DND-41 (cell line): ENCODE results near the gene EIF2S1.

Source experiments
- CTCF ChIP-seq: IDR thresholded peaks from 2 replicates; pipeline ENCODE4 v1.5.1; 2012; ENCODE audit warnings: borderline replicate concordance, low read length, moderate library complexity, mild to moderate bottlenecking; ENCODE audit not compliant: poor library complexity, severe bottlenecking; ENCODE audit errors: extremely low read depth
- EZH2 ChIP-seq: IDR thresholded peaks from 3 replicates; pipeline ENCODE4 v1.6.1; 2012; ENCODE audit warnings: borderline replicate concordance, low read depth, mild to moderate bottlenecking, moderate library complexity, low read length, inconsistent platforms; ENCODE audit not compliant: severe bottlenecking

DNA sequence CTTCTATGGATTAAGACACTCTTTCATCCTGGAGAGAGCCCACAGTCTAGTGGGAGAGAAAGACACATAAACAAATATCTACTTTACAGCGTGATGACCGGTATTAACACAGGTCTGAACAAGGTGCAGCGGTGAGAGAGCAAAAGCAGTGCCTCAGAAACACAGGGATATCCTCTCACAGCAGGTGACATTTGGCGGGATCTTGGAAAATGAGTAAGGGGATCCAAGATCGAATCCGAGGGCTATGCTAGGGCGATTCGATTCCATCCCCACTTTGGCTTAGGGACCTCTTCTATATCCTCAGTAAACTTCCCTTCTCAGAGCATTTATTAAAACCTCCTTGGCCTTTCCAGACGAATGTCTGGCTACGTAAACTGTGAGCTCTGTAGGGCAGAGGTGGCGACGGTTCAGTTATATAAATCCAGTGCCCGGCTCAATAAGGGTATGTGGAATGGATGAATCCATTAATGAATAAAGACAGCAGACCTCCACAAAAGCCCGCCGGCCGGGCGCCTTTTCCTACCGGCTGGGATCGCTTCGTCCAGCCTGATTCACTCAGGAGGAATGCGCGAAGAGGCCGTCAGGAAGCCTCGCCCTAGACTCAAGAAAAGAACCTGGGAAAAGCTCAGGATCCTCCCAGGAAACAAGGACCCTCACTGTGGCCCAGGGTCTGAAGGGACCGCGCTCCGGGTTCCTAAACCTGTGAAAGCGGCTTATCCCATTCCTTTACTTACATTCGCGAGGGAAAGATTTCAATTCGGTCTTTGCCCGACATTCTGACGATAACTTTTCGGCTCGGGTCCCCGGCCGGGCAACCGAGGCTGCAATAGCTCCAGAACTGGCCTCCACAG, 979 bp upstream of the EIF2S1 start:
- TF ChIP-seq CTCF: no peak
- no peak for TF ChIP-seq EZH2
